Natural killer cell (primary cell): ENCODE data around the gene LRP1B. TPM values are rescaled to one million over a fixed set of nuclear protein-coding genes. Genes with fewer than 3 reads are reported as not detected.

Source experiments
- ATAC-seq, 3 donors: fragments of 150-1000 bp in 2 of 3; fragments of 200-7000 bp in 1 of 3; cut with Tn5 transposase; 1 replicate in 1 of 3; 2 replicates in 2 of 3; pipeline ENCODE4 v1.10.0; 2021; ENCODE audit warnings: mild to moderate bottlenecking in 2 of 3, moderate library complexity in 2 of 3
- DNase-seq, 2 donors: peaks; one replicate each; pipeline versions ENCODE4 v3.0.0 to v3.0.0-alpha.2; 2013 to 2021; ENCODE audit warnings: mixed read lengths in 1 of 2
- H3K27ac ChIP-seq: one replicate; pipeline ENCODE4 v1.5.1; 2013; ENCODE audit warnings: mild to moderate bottlenecking, low read length
- H3K27me3 ChIP-seq: one replicate; pipeline ENCODE4 v1.6.1; 2013; ENCODE audit warnings: low read length; ENCODE audit not compliant: control insufficient read depth, insufficient read depth
- H3K36me3 ChIP-seq: one replicate; pipeline ENCODE4 v1.6.1; 2013; ENCODE audit warnings: low read length; ENCODE audit not compliant: control insufficient read depth, insufficient read depth
- H3K4me1 ChIP-seq: one replicate; pipeline ENCODE4 v1.6.1; 2013; ENCODE audit warnings: low read length; ENCODE audit not compliant: control insufficient read depth, insufficient read depth
- H3K4me3 ChIP-seq: one replicate; pipeline ENCODE4 v1.5.1; 2013; ENCODE audit warnings: low read length
- H3K9me3 ChIP-seq: one replicate; pipeline ENCODE4 v1.6.1; 2013; ENCODE audit warnings: low read length; ENCODE audit not compliant: control insufficient read depth, insufficient read depth
- H3K27ac Mint-ChIP-seq, 2 donors: one replicate each; pipeline ENCODE4 v1.8.0; 2022; ENCODE audit warnings: mild to moderate bottlenecking in 2 of 2, mixed read lengths in 2 of 2, moderate library complexity in 1 of 2
- H3K27me3 Mint-ChIP-seq, 2 donors: one replicate each; pipeline ENCODE4 v1.8.0; 2022; ENCODE audit warnings: low read depth in 2 of 2, mixed read lengths in 2 of 2
- H3K36me3 Mint-ChIP-seq: one replicate; pipeline ENCODE4 v1.8.0; 2022; ENCODE audit warnings: mixed read lengths
- H3K4me1 Mint-ChIP-seq, 2 donors: one replicate each; pipeline ENCODE4 v1.8.0; 2022; ENCODE audit warnings: mixed read lengths in 2 of 2
- H3K4me3 Mint-ChIP-seq: one replicate; pipeline ENCODE4 v1.8.0; 2022; ENCODE audit warnings: mild to moderate bottlenecking, moderate library complexity, mixed read lengths
- H3K9me3 Mint-ChIP-seq, 2 donors: one replicate each; pipeline ENCODE4 v1.8.0; 2022; ENCODE audit warnings: mixed read lengths in 2 of 2
- CTCF ChIP-seq: fragments of 200-600 bp; IDR thresholded peaks from one replicate; pipeline ENCODE4 v1.8.0; 2022; ENCODE audit warnings: antibody characterized with exemption
- WGBS: methylation state at CpG from one replicate; pipeline ENCODE4 v1.1.7; 2013; ENCODE audit warnings: missing lambda C conversion rate; ENCODE audit not compliant: insufficient coverage; 5-methylcytosine and 5-hydroxymethylcytosine counted together
- intact Hi-C: fragments of 100-400 bp; cut with micrococcal nuclease; formaldehyde crosslinking; loops from one replicate; pipeline ENCODE4 v1.14.2; 2022
- total RNA-seq, 4 donors: library from RNA; stranded (reverse); fragments of 120-200 nt in 1 of 4; gene quantifications; one replicate each; pipeline versions ENCODE4 v1.2.3 to v1.2.4, GENCODE V29; 2013 to 2022

The LRP1B gene
- total RNA-seq, 3 donors from 2014 or later (not counting 1 experiment from before 2014, with no cell fraction given) = 0.05 TPM; not detected in 2

- H3K36me3 Mint-ChIP-seq = no peaks in the 10 kb centered on the region
- no peak overlapping the region for H3K4me3 Mint-ChIP-seq
- Histone ChIP-seq H3K4me3 (no peak overlapping the region), H3K27me3 (no peaks in the 10 kb centered on the region), H3K4me1 (no peaks in the 10 kb centered on the region), H3K9me3 (no peaks in the 10 kb centered on the region), H3K36me3 (no peaks in the 10 kb centered on the region), H3K27ac (no peak overlapping the region)
- peaks cover 22% of the 10 kb centered on the region in 2 donors for H3K9me3 Mint-ChIP-seq
- no peaks in the 10 kb centered on the region for H3K27me3 Mint-ChIP-seq
- TF ChIP-seq CTCF = no peak
- no peak for DNase-seq
- 60% methylated on average over 1 of the region's 2 CpGs for WGBS
- H3K4me1 Mint-ChIP-seq = no peaks in the 10 kb centered on the region
- ATAC-seq = no peak
- H3K27ac Mint-ChIP-seq = no peak overlapping the region
- intact Hi-C loops = no loop called here
Measured at GRCh38 chr2:140528982-140529381, 1601.8 kb downstream of the LRP1B start.

GRCh38 chr2:140526575-140526974, 1604.2 kb downstream of the LRP1B start:
- intact Hi-C loops = no loop called here
- ATAC-seq = no peak
- Mint-ChIP-seq H3K36me3 (peaks cover 11% of the 10 kb centered on the region), H3K27me3 (no peaks in the 10 kb centered on the region), H3K4me1 (no peaks in the 10 kb centered on the region), H3K4me3 (no peak overlapping the region), H3K27ac (no peak overlapping the region), H3K9me3 (peaks cover 23 to 28% of the 10 kb centered on the region in 2 donors)
- no peak for DNase-seq
- TF ChIP-seq CTCF = no peak
- Histone ChIP-seq H3K4me1 (no peaks in the 10 kb centered on the region), H3K27ac (no peak overlapping the region), H3K4me3 (no peak overlapping the region), H3K27me3 (no peaks in the 10 kb centered on the region), H3K9me3 (no peaks in the 10 kb centered on the region), H3K36me3 (no peaks in the 10 kb centered on the region)

GRCh38 chr2:140512106-140512505, 1618.7 kb downstream of the LRP1B start:
- 86% methylated on average over 1 of the region's 3 CpGs for WGBS
- TF ChIP-seq CTCF = no peak
- H3K36me3 Mint-ChIP-seq = no peaks in the 10 kb centered on the region

GRCh38 chr2:140509765-140510164, 1621.1 kb downstream of the LRP1B start:
- H3K27ac Mint-ChIP-seq = no peak overlapping the region
- H3K36me3 ChIP-seq = no peaks in the 10 kb centered on the region
- no peaks in the 10 kb centered on the region for H3K4me1 Mint-ChIP-seq
- H3K36me3 Mint-ChIP-seq = no peaks in the 10 kb centered on the region
- intact Hi-C loops = no loop called here
- no peak overlapping the region for H3K4me3 Mint-ChIP-seq
- no peak for DNase-seq
- no peak for TF ChIP-seq CTCF
- H3K4me3 ChIP-seq = no peak overlapping the region
- H3K4me1 ChIP-seq = no peaks in the 10 kb centered on the region
- H3K9me3 ChIP-seq = no peaks in the 10 kb centered on the region
- no peak overlapping the region for H3K27ac ChIP-seq
- WGBS = 93% methylated on average over 6 of the region's 6 CpGs
- H3K27me3 Mint-ChIP-seq = no peaks in the 10 kb centered on the region
- no peak for ATAC-seq
- no peaks in the 10 kb centered on the region for H3K27me3 ChIP-seq
- peaks cover 6 to 13% of the 10 kb centered on the region in 2 donors for H3K9me3 Mint-ChIP-seq

More at GRCh38 chr2:140512106-140512505, 1618.7 kb downstream of the LRP1B start:
- H3K4me3 Mint-ChIP-seq = no peak overlapping the region
- H3K27me3 Mint-ChIP-seq = no peaks in the 10 kb centered on the region
- H3K27ac Mint-ChIP-seq = no peak overlapping the region
- ATAC-seq = no peak
- peaks cover 9 to 15% of the 10 kb centered on the region in 2 donors for H3K9me3 Mint-ChIP-seq
- Histone ChIP-seq H3K4me1 (no peaks in the 10 kb centered on the region), H3K4me3 (no peak overlapping the region), H3K9me3 (no peaks in the 10 kb centered on the region), H3K27ac (no peak overlapping the region), H3K36me3 (no peaks in the 10 kb centered on the region), H3K27me3 (no peaks in the 10 kb centered on the region)
- intact Hi-C loops = no loop called here
- no peak for DNase-seq
- no peaks in the 10 kb centered on the region for H3K4me1 Mint-ChIP-seq
